ENCODE measurements around the gene FNDC5.
"Not testable (repeated sequence)": the region's sequence is repeated elsewhere in the genome, so short reads cannot be mapped to it uniquely, and the experiment has no call there.

Gene FNDC5

DNA sequence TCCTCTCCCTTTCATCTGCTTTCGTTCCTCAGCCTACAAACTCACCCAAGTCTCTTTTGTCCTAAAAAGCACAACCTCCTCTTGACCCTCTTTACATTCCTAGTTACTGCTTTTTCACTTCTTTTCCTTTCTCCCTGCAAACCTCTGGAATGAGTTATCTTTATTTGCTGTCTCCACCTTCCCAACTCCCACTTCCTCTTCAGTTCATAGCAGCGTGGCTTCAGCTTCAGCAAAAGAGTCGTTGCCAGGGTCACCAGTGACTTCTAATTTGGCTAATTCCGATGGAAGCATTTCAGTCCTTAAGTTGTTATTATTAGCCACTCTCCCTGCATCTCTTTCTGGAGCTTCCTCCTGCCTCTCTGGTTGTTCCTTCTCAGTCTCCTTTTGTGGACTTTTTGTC lies 36.7 kb upstream of the FNDC5 start:
- TF ChIP-seq ZFX (IDR thresholded peaks at IDR 0.05) (no peak), CTCF (conservative IDR thresholded peaks at IDR 0.05) (no peak)
- H3K27ac ChIP-seq: no peak overlapping the region

DNA sequence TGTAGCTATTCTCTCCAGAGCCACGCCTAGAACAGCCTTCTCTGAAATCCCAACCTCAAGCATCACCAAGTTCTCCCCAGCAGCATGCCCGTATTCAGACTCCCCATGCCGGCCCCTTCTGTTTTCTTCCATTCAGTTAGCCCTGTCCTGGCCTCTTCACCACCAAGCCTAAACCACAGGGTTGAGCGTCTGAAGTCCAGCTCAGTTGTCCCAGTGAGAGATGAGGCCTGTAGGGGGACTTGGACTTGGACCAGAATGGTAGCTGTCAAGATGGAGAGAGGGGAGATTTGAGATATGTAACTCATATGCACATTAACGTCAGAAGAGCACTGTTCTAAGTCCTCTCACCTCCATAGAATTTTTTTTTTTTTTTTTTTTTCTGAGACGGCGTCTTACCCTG lies 35.9 kb upstream of the FNDC5 start:
- H3K27ac ChIP-seq: no peak overlapping the region

DNA sequence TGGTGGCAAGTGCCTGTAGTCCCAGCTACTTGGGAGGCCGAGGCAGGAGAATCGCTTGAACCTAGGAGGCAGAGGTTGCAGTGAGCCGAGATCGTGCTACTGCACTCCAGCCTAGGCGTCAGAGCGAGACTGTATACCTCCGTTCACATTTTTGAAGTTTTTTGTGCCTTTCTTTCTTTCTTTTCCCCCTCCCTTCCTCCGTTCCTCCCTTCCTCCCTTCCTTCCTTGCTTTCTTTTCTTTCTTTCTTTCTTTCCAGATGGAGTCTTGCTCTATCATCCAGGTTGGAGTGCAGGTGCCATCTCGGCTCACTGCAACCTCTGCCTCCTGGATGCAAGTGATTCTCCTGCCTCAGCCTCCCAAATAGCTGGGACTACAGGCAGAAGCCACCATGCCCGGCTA lies 34.9 kb upstream of the FNDC5 start:
- H3K27ac ChIP-seq: not testable (repeated sequence)

More for the DNA sequence above, 35.9 kb upstream of the FNDC5 start:
- TF ChIP-seq ZFX (IDR thresholded peaks at IDR 0.05) (no peak), CTCF (conservative IDR thresholded peaks at IDR 0.05) (no peak)

GRCh38 chr1:32904797-32905196 lies 34.1 kb upstream of the FNDC5 start:
- peak overlapping the region; percentile 67 for H3K27ac ChIP-seq
- no peak for TF ChIP-seq CTCF (conservative IDR thresholded peaks at IDR 0.05)
- TF ChIP-seq ZFX (IDR thresholded peaks at IDR 0.05): no peak

DNA sequence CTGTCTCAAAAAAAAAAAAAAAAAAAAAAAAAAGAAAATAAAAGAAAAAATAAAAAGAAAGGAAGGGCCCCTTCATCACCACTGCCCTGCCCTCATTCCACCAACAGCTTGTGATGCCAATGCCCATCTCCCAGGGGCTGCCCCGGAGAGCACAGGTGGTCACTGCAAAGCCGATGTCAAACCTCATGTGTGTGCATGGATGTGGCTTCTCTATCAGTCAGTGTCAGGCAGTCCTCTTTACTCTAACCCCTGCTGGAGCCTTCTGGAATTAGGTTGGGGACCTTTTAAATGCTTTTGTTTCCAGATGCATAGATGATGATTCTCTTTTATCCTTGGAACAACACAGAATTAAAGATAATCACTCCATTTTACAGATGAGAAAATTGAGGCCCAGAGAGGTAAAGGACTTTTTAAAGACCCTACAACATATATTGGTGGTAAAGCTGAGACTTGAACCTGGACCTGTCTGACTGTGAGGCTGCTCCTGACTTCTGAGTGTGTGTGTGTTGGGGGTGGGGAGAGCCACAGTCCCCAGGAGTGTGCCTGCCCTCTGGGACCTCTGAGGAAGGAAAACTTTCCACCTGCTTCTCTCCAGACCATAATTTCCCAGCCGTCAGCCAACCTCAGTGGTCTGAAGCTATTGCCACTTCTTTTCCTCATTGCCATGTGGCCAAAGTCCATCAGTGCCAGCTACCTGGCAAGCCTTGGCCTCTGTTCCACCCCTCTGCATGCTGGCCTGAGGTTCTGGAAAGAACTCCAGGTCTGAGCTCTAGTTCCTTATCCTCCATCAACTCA lies 33.5 kb upstream of the FNDC5 start:
- TF ChIP-seq CTCF (conservative IDR thresholded peaks at IDR 0.05) (no peak), ZFX (IDR thresholded peaks at IDR 0.05) (no peak)
- H3K27ac ChIP-seq: peak overlapping the region; percentile 67

GRCh38 chr1:32902535-32902920 lies 31.8 kb upstream of the FNDC5 start:
- no peak overlapping the region for H3K27ac ChIP-seq
- TF ChIP-seq ZFX (IDR thresholded peaks at IDR 0.05) (no peak), CTCF (conservative IDR thresholded peaks at IDR 0.05) (no peak)

DNA sequence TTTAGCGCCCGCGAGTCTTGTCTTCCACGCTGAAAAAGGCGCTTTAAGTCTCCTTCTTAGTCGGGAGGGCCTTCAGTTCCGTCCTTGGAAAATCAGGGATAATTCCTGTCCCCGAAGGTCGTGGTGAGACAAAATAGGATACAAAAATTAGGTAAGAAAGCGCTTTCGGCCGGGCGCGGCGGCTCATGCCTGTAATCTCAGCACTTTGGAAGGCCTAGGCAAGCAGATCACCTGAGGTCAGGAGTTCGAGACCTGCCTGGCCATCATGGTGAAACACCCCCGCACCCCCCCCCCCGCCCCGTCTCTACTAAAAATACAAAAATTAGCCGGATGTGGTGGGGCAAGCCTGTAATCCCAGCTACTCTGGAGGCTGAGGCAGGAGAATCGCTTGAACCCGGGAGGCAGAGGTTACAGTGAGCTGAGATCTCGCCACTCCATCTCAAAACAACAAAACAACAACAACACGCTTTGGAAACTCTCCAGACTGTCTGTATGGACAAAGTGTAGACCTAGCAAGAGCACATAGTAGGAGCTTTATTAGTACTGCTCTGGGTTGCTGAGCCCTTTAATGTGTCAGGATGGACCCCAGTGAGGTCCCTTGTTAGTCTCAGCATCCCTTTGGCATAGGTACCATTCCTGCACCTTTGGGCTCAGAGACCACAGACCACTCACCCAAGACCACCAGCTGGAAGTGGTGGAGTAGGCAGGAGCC lies 31.3 kb upstream of the FNDC5 start:
- TF ChIP-seq CTCF (conservative IDR thresholded peaks at IDR 0.05): no peak
- no peak for TF ChIP-seq ZFX (IDR thresholded peaks at IDR 0.05)
- peak overlapping the region; percentile 81 for H3K27ac ChIP-seq
